ENCODE measurements around the gene SLC10A2. TPM values are rescaled to one million over a fixed set of nuclear protein-coding genes. Genes with fewer than 3 reads are reported as not detected.

SLC10A2 gene
- total RNA-seq, 1 donor from 2014 or later = not detected

DNA sequence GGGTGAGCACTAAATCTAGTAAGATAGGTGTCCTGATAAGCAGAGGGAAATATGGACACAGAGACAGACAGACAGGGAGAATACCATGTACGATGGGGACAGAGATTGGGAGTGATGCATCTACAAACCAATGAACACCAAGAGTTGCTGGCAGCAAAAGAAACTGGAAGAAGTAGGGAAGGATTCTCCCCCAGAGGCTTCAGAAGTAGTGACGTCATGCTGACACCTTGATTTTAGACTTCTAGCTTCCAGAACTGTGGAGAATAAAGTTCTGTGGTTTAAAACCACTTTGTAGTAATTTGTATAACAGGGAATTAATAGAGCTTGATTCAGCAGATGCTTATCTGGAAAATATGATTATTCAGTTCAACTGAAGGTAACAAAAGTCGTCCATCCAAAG is 66.1 kb downstream of the SLC10A2 start:
- H3K36me3 ChIP-seq (ENCODE audit: control insufficient read depth in 3 of 3, insufficient read depth in 3 of 3, low read length in 3 of 3) = no peaks in the 10 kb centered on the region
- no peak overlapping the region for H3K27ac ChIP-seq (ENCODE audit: low read depth, low read length)
- H3K9me3 ChIP-seq (ENCODE audit: control insufficient read depth in 3 of 3, low read length in 3 of 3) = no peaks in the 10 kb centered on the region
- no peak overlapping the region for H3K9ac ChIP-seq (ENCODE audit: low read depth in 1 of 3, low read length in 3 of 3)
- H3K27me3 ChIP-seq (ENCODE audit: control insufficient read depth in 3 of 3, insufficient read depth in 3 of 3, low read length in 3 of 3) = no peaks in the 10 kb centered on the region
- H3K4me3 ChIP-seq (ENCODE audit: low read length in 3 of 3) = no peak overlapping the region
- no peaks in the 10 kb centered on the region for H3K4me1 ChIP-seq (ENCODE audit: control insufficient read depth in 3 of 3, insufficient read depth in 3 of 3, low read length in 3 of 3)

GRCh38 chr13:102999499-102999898 is 66.7 kb downstream of the SLC10A2 start:
- H3K27ac ChIP-seq (ENCODE audit: low read depth, low read length) = no peak overlapping the region
- H3K36me3 ChIP-seq (ENCODE audit: control insufficient read depth in 3 of 3, insufficient read depth in 3 of 3, low read length in 3 of 3) = no peaks in the 10 kb centered on the region
- H3K4me3 ChIP-seq (ENCODE audit: low read length in 3 of 3) = no peak overlapping the region
- no peaks in the 10 kb centered on the region for H3K4me1 ChIP-seq (ENCODE audit: control insufficient read depth in 3 of 3, insufficient read depth in 3 of 3, low read length in 3 of 3)
- H3K9me3 ChIP-seq (ENCODE audit: control insufficient read depth in 3 of 3, low read length in 3 of 3) = no peaks in the 10 kb centered on the region
- no peak overlapping the region for H3K9ac ChIP-seq (ENCODE audit: low read depth in 1 of 3, low read length in 3 of 3)
- H3K27me3 ChIP-seq (ENCODE audit: control insufficient read depth in 3 of 3, insufficient read depth in 3 of 3, low read length in 3 of 3) = no peaks in the 10 kb centered on the region

Other genes with a start within 250 kb of the SLC10A2 start
- gene ERCC5, start 220.4 kb downstream of the SLC10A2 start, total RNA-seq = 38.1 TPM

All from skeletal muscle tissue (tissue), 4 donors.